GM12892 (cell line): ENCODE data around the gene PFN3.

Experiments used
- POLR2A ChIP-seq: IDR thresholded peaks from 2 replicates; pipeline ENCODE4 v1.6.1; 2011; ENCODE audit warnings: low read depth, low read length, control low read depth
- POLR2AphosphoS5 ChIP-seq: IDR thresholded peaks from 2 replicates; pipeline ENCODE4 v1.6.1; 2011; ENCODE audit warnings: low read depth, low read length, control low read depth

GRCh38 chr5:177366528-177367322 lies 33.7 kb downstream of the PFN3 start:
- TF ChIP-seq POLR2A = no peak
- no peak for TF ChIP-seq POLR2AphosphoS5
